Heart right ventricle (tissue), 16 donors: ENCODE results near the gene SLC35E3. TPM values are rescaled to one million over a fixed set of nuclear protein-coding genes. Genes with fewer than 3 reads are reported as not detected.

Experiments used
- ATAC-seq, 8 donors: fragments of 200-7000 bp; cut with Tn5 transposase; one replicate each; pipeline ENCODE4 v1.9.1; 2020; ENCODE audit warnings: mild to moderate bottlenecking in 8 of 8, moderate library complexity in 8 of 8, moderate number of reproducible peaks in 1 of 8
- DNase-seq, 2 donors: peaks; one replicate each; pipeline ENCODE4 v3.0.0-alpha.2; 2020
- H3K27ac ChIP-seq, 10 donors: fragments of 200-600 bp; sonication (generic) in 2 of 10; one replicate each; pipeline versions ENCODE4 v1.5.0 to v1.8.0; 2020 to 2022; ENCODE audit warnings: mild to moderate bottlenecking in 3 of 10
- H3K27me3 ChIP-seq, 7 donors: fragments of 200-600 bp; one replicate each; pipeline ENCODE4 v1.8.0; 2021 to 2022; ENCODE audit warnings: mild to moderate bottlenecking in 2 of 7
- H3K36me3 ChIP-seq, 9 donors: fragments of 200-600 bp; sonication (generic) in 1 of 9; one replicate each; pipeline versions ENCODE4 v1.5.0 to v1.8.0; 2020 to 2022; ENCODE audit warnings: mild to moderate bottlenecking in 2 of 9
- H3K4me1 ChIP-seq, 9 donors: fragments of 200-600 bp; sonication (generic) in 1 of 9; one replicate each; pipeline versions ENCODE4 v1.5.0 to v1.8.0; 2020 to 2022; ENCODE audit warnings: mild to moderate bottlenecking in 4 of 9
- H3K4me3 ChIP-seq, 10 donors: fragments of 200-600 bp; sonication (generic) in 2 of 10; one replicate each; pipeline versions ENCODE4 v1.5.0 to v1.8.0; 2020 to 2022; ENCODE audit warnings: mild to moderate bottlenecking in 7 of 10, moderate library complexity in 2 of 10
- H3K9me3 ChIP-seq, 11 donors: fragments of 200-600 bp in 10 of 11; sonication (generic) in 2 of 11; one replicate each; pipeline versions ENCODE4 v1.5.0 to v1.8.0; 2013 to 2022; ENCODE audit warnings: mild to moderate bottlenecking in 2 of 11, control low read depth in 1 of 11, moderate library complexity in 1 of 11
- CTCF ChIP-seq, 9 donors: fragments of 200-600 bp; sonication (generic) in 2 of 9; IDR thresholded peaks; one replicate each; pipeline versions ENCODE4 v1.5.0 to v1.8.0; 2021 to 2022; ENCODE audit warnings: antibody characterized with exemption in 9 of 9, mild to moderate bottlenecking in 5 of 9, moderate library complexity in 1 of 9
- WGBS, 2 donors: extraction: QIAGEN DNeasy Blood & Tissue Kit; methylation state at CpG; one replicate each; pipeline ENCODE4 v1.1.7; 2013; ENCODE audit warnings: inconsistent platforms in 1 of 2; 5-methylcytosine and 5-hydroxymethylcytosine counted together
- intact Hi-C, 10 donors: fragments of 100-400 bp; cut with DNase I; formaldehyde crosslinking; loops; one replicate each; pipeline versions ENCODE4 v1.11.1 to v1.14.2; 2022
- polyA plus RNA-seq, 2 donors: library from polyadenylated mRNA; stranded (reverse); fragments of 200-250 nt; gene quantifications; one replicate each; pipeline ENCODE4 v1.2.3, GENCODE V29; 2013
- total RNA-seq, 10 donors: library from RNA; stranded (reverse); fragmentation: NEBNext Ultra II Directional in 3 of 10; extraction: Animal tissue kit (Norgen Biotek cat#: 25700) in 3 of 10; gene quantifications; one replicate each; pipeline versions ENCODE4 v1.2.1 to v1.2.4, GENCODE V29; 2021 to 2023
- donor health status: Arrhythmogenic right ventricular cardiomyopathy.
- donor health status: ischemic (EF 13 %, LVEDD 7.1; RV severe dilation, severe dysfunction).
- donor health status: healthy with polysubstance abuse.
- donor health status: DM: no; HTN: yes; CAD: no.
- donor health status: DM: no; HTN: no; CAD: no.
- donor health status: ischemic (EF 25% LVEDD 6.9; RV normal size, moderate dysfunction).
- donor health status: ischemic (EF 25% LVEDD 5.7; RV mildly dilated, moderate dysfunction).
- donor health status: healthy.
- donor health status: DM: yes; HTN: yes; CAD: no.
- donor health status: Ischemic cardiomyopathy.
- donor health status: ischemic (EF 35%, LVEDD 5.7; RV mildly dilated, moderate dysfunction).
- donor health status: nonischemic (EF 11% LVEDD 7.7; RV severe dilation, severe dysfunction).
- donor health status: DM: yes; HTN: yes; CAD: no.
- donor health status: PGD.
- donor health status: ischemic (EF 29% LVEDD 5.4; RV normal size, mild dysfunction).
- donor health status: nonischemic (EF 23%, LVEDD 6.1; RV moderate dilation, normal function).

Gene SLC35E3
- total and polyA plus RNA-seq, 12 donors, result 1.8 to 8.9 (median 6.2) TPM

- no peak for DNase-seq
- no peak for TF ChIP-seq CTCF (IDR thresholded peaks at IDR 0.05)
- intact Hi-C loops, result no loop called here
- WGBS, 2 donors, result 91 to 92% methylated on average over 5 of the region's 5 CpGs
- no peaks in the 10 kb centered on the region for H3K9me3 ChIP-seq
- no peaks in the 10 kb centered on the region for H3K27me3 ChIP-seq
- no peaks in the 10 kb centered on the region for H3K36me3 ChIP-seq
- ATAC-seq, result no peak
- H3K4me3 ChIP-seq, result no peak overlapping the region
- peaks cover 0 to 9% (median 0%) of the 10 kb centered on the region in 9 donors for H3K4me1 ChIP-seq
- H3K27ac ChIP-seq, result no peak overlapping the region
Measured at GRCh38 chr12:68773582-68773981, 27.6 kb downstream of the SLC35E3 start.

- intact Hi-C loops, result no loop called here
- DNase-seq (no peak), ATAC-seq (no peak)
- no peak for TF ChIP-seq CTCF (IDR thresholded peaks at IDR 0.05)
- Histone ChIP-seq H3K27ac (no peak overlapping the region), H3K4me3 (no peak overlapping the region), H3K27me3 (no peaks in the 10 kb centered on the region), H3K36me3 (no peaks in the 10 kb centered on the region), H3K4me1 (peaks cover 0 to 9% (median 0%) of the 10 kb centered on the region in 9 donors), H3K9me3 (no peaks in the 10 kb centered on the region)
- 95 to 96% methylated on average over 7 of the region's 7 CpGs for WGBS, 2 donors
Measured at GRCh38 chr12:68775121-68775630, 29.2 kb downstream of the SLC35E3 start.

- no peaks in the 10 kb centered on the region for H3K9me3 ChIP-seq
- peaks cover 0 to 9% (median 0%) of the 10 kb centered on the region in 9 donors for H3K4me1 ChIP-seq
- H3K27ac ChIP-seq, result no peak overlapping the region
- no peak overlapping the region for H3K4me3 ChIP-seq
- DNase-seq (no peak), ATAC-seq (no peak)
- intact Hi-C loops, result loop anchor here in 1 of 10 donors (1.0 kb wide), 1 partner anchor 24 kb away; no protein-coding TSS in a partner anchor
- TF ChIP-seq CTCF (IDR thresholded peaks at IDR 0.05), result no peak
- no peaks in the 10 kb centered on the region for H3K27me3 ChIP-seq
- no peaks in the 10 kb centered on the region for H3K36me3 ChIP-seq
- 63 to 73% methylated on average over 5 of the region's 5 CpGs for WGBS, 2 donors
Measured at GRCh38 chr12:68776976-68777610, 31.1 kb downstream of the SLC35E3 start.

- DNase-seq (no peak), ATAC-seq (no peak)
- no peak overlapping the region for H3K27ac ChIP-seq
- no peaks in the 10 kb centered on the region for H3K9me3 ChIP-seq
- H3K36me3 ChIP-seq, result no peaks in the 10 kb centered on the region
- H3K27me3 ChIP-seq, result no peaks in the 10 kb centered on the region
- no peak for TF ChIP-seq CTCF (IDR thresholded peaks at IDR 0.05)
- intact Hi-C loops, result no loop called here
- peaks cover 0 to 8% (median 0%) of the 10 kb centered on the region in 9 donors for H3K4me1 ChIP-seq
- H3K4me3 ChIP-seq, result no peak overlapping the region
Measured at GRCh38 chr12:68779280-68779679, 33.3 kb downstream of the SLC35E3 start.
